IMR-90 (cell line): ENCODE data around the gene HJURP. TPM values are rescaled to one million over a fixed set of nuclear protein-coding genes. Genes with fewer than 3 reads are reported as not detected.

Source experiments
- ATAC-seq: fragments of 200-7000 bp; cut with Tn5 transposase; 2 replicates; pipeline ENCODE4 v1.9.1; 2020; ENCODE audit warnings: low read depth, mild to moderate bottlenecking, moderate library complexity
- BruUV-seq: library from RNA; stranded (reverse); fragments of 400-500 nt; replicated peaks from 2 replicates; lab custom pipeline; 2021; lab: Mats Ljungman, UMichigan
- CTCF ChIA-PET: fragments of 300-600 bp; formaldehyde crosslinking; extraction: SDS; loops from one replicate; lab custom pipeline; 2021; ENCODE audit warnings: antibody characterized with exemption; lab: Yijun Ruan, JAX
- POLR2A ChIA-PET: fragments of 300-600 bp; sonication (Branson Sonifier 250); formaldehyde crosslinking; loops from one replicate; lab custom pipeline; 2022; ENCODE audit warnings: antibody characterized with exemption; ENCODE audit not compliant: unreplicated experiment; lab: Charles Lee
- DNase-seq: peaks from one replicate; pipeline ENCODE4 v3.0.0; 2013
- H2AFZ ChIP-seq: replicated peaks from 2 replicates; pipeline ENCODE3; 2013; ENCODE audit warnings: low read length, mild to moderate bottlenecking; ENCODE audit not compliant: poor library complexity
- H2AK5ac ChIP-seq: 2 replicates; pipeline ENCODE4 v1.6.1; 2013; ENCODE audit warnings: low read depth, low read length, inconsistent platforms
- H2AK9ac ChIP-seq: replicated peaks from 2 replicates; pipeline ENCODE3; 2013; ENCODE audit warnings: mild to moderate bottlenecking, low read depth, low read length, moderate library complexity; ENCODE audit not compliant: poor library complexity
- H2BK120ac ChIP-seq: 2 replicates; pipeline ENCODE4 v1.6.1; 2013; ENCODE audit warnings: low read depth, low read length, inconsistent platforms
- H2BK15ac ChIP-seq: 3 replicates; pipeline ENCODE4 v1.6.1; 2013; ENCODE audit warnings: low read depth, low read length, inconsistent platforms
- H2BK20ac ChIP-seq: 2 replicates; pipeline ENCODE4 v1.6.1; 2013; ENCODE audit warnings: low read depth, mild to moderate bottlenecking, inconsistent platforms, low read length, moderate library complexity
- H2BK5ac ChIP-seq: 2 replicates; pipeline ENCODE4 v1.6.1; 2013; ENCODE audit warnings: mild to moderate bottlenecking, low read depth, low read length, inconsistent platforms; ENCODE audit not compliant: poor library complexity, severe bottlenecking
- H3K14ac ChIP-seq: replicated peaks from 2 replicates; pipeline ENCODE4 v1.6.1; 2013; ENCODE audit warnings: low read depth, low read length, inconsistent platforms
- H3K18ac ChIP-seq: 2 replicates; pipeline ENCODE4 v1.6.1; 2013; ENCODE audit warnings: low read depth, low read length, control low read depth
- H3K23ac ChIP-seq: 2 replicates; pipeline ENCODE4 v1.6.1; 2013; ENCODE audit warnings: low read depth, low read length, inconsistent platforms
- H3K27ac ChIP-seq: 2 replicates; pipeline ENCODE4 v1.5.1; 2013; ENCODE audit warnings: mild to moderate bottlenecking, control low read depth, low read length; ENCODE audit not compliant: insufficient read depth
- H3K27me3 ChIP-seq: 2 replicates; pipeline ENCODE4 v1.6.1; 2013; ENCODE audit warnings: low read length; ENCODE audit not compliant: control insufficient read depth, insufficient read depth
- H3K36me3 ChIP-seq: 2 replicates; pipeline ENCODE4 v1.6.1; 2013; ENCODE audit warnings: low read length, mixed read lengths; ENCODE audit not compliant: control insufficient read depth, insufficient read depth
- H3K4ac ChIP-seq: 2 replicates; pipeline ENCODE4 v1.6.1; 2013; ENCODE audit warnings: low read depth, low read length, inconsistent platforms
- H3K4me1 ChIP-seq: 2 replicates; pipeline ENCODE4 v1.6.1; 2013; ENCODE audit warnings: low read length, mixed read lengths; ENCODE audit not compliant: control insufficient read depth, insufficient read depth
- H3K4me2 ChIP-seq: 2 replicates; pipeline ENCODE4 v1.6.1; 2013; ENCODE audit warnings: low read depth, mild to moderate bottlenecking, control low read depth, low read length, moderate library complexity
- H3K4me3 ChIP-seq: 2 replicates; pipeline ENCODE4 v1.5.1; 2013; ENCODE audit warnings: low read depth, mild to moderate bottlenecking, control low read depth, low read length, moderate library complexity; ENCODE audit not compliant: insufficient read depth
- H3K56ac ChIP-seq: 2 replicates; pipeline ENCODE4 v1.6.1; 2013; ENCODE audit warnings: low read length, inconsistent platforms; ENCODE audit not compliant: insufficient read depth; ENCODE audit errors: extremely low read depth
- H3K79me1 ChIP-seq, 2 experiments: 2 replicates each; pipeline ENCODE4 v1.6.1; 2013; ENCODE audit warnings: low read length in 2 of 2, inconsistent platforms in 1 of 2, low read depth in 1 of 2
- H3K9ac ChIP-seq: 2 replicates; pipeline ENCODE4 v1.6.1; 2013; ENCODE audit warnings: low read depth, low read length, control low read depth
- H3K9me1 ChIP-seq: 2 replicates; pipeline ENCODE4 v1.6.1; 2013; ENCODE audit warnings: low read length, inconsistent platforms; ENCODE audit not compliant: insufficient read depth
- H3K9me3 ChIP-seq: 2 replicates; pipeline ENCODE4 v1.6.1; 2013; ENCODE audit warnings: low read length; ENCODE audit not compliant: control insufficient read depth, insufficient read depth
- H4K20me1 ChIP-seq: 2 replicates; pipeline ENCODE4 v1.6.1; 2013; ENCODE audit warnings: low read length, inconsistent platforms; ENCODE audit not compliant: insufficient read depth
- H4K5ac ChIP-seq: 2 replicates; pipeline ENCODE4 v1.6.1; 2013; ENCODE audit warnings: mild to moderate bottlenecking, low read depth, low read length, control low read depth
- H4K8ac ChIP-seq, 2 experiments: 2 replicates each; pipeline ENCODE4 v1.6.1; 2013; ENCODE audit warnings: low read depth in 2 of 2, low read length in 2 of 2, control low read depth in 1 of 2, inconsistent platforms in 1 of 2
- H4K91ac ChIP-seq: 2 replicates; pipeline ENCODE4 v1.6.1; 2013; ENCODE audit warnings: low read depth, low read length, inconsistent platforms; ENCODE audit not compliant: insufficient read depth
- BHLHE40 ChIP-seq: fragments of 150-350 bp; IDR thresholded peaks from 2 replicates; pipeline ENCODE4 v1.6.1; 2016; ENCODE audit warnings: mild to moderate bottlenecking, low read depth, low read length
- MAZ ChIP-seq: IDR thresholded peaks from 2 replicates; pipeline ENCODE4 v1.6.1; 2012; ENCODE audit warnings: low read depth, mild to moderate bottlenecking, low read length, improper control_type of control experiment, moderate library complexity, borderline replicate concordance
- MXI1 ChIP-seq: IDR thresholded peaks from 2 replicates; pipeline ENCODE4 v1.6.1; 2012; ENCODE audit warnings: low read depth, mild to moderate bottlenecking, low read length, moderate library complexity, borderline replicate concordance
- USF2 ChIP-seq: fragments of 150-350 bp; IDR thresholded peaks from 2 replicates; pipeline ENCODE4 v1.6.1; 2017; ENCODE audit warnings: mild to moderate bottlenecking, antibody characterized with exemption, low read length, low read depth
- WGBS, 2 experiments: methylation state at CpG; one replicate each; pipeline versions ENCODE4 v1.1.5 to v1.1.7; 2013; ENCODE audit warnings: missing lambda C conversion rate in 2 of 2; ENCODE audit not compliant: insufficient read length in 1 of 2; ENCODE audit errors: extremely low coverage in 2 of 2; 5-methylcytosine and 5-hydroxymethylcytosine counted together
- dilution Hi-C: fragments of 300-500 bp; cut with HindIII; formaldehyde crosslinking; loops from one replicate; pipeline ENCODE4 v1.14.3; 2018; ENCODE audit warnings: low sequenced_read_pairs; ENCODE audit not compliant: unreplicated experiment
- in situ Hi-C: fragments of 300-500 bp; cut with MboI; formaldehyde crosslinking; loops from 3 replicates; pipeline ENCODE4 v1.14.3; 2019; ENCODE audit warnings: low sequenced_read_pairs, inconsistent platforms, mixed read lengths
- intact Hi-C: fragments of 100-400 bp; cut with micrococcal nuclease; formaldehyde crosslinking; loops from 2 replicates; pipeline ENCODE4 v1.10.0; 2022
- polyA plus RNA-seq, 3 experiments: library from polyadenylated mRNA; depleted of rRNA; stranded (reverse); fragments of >200 nt; gene quantifications; 2 replicates each; pipeline ENCODE4 v1.2.3, GENCODE V29; 2012; ENCODE audit warnings: low replicate concordance in 1 of 3
- total RNA-seq: library from RNA; depleted of rRNA; stranded (reverse); fragments of >200 nt; gene quantifications from 2 replicates; pipeline ENCODE4 v1.2.3, GENCODE V29; 2012

Gene HJURP
- total and polyA plus RNA-seq, 2 of the 4 experiments (the other 2 are of a cell fraction): 22.6 to 26.5 TPM

DNA sequence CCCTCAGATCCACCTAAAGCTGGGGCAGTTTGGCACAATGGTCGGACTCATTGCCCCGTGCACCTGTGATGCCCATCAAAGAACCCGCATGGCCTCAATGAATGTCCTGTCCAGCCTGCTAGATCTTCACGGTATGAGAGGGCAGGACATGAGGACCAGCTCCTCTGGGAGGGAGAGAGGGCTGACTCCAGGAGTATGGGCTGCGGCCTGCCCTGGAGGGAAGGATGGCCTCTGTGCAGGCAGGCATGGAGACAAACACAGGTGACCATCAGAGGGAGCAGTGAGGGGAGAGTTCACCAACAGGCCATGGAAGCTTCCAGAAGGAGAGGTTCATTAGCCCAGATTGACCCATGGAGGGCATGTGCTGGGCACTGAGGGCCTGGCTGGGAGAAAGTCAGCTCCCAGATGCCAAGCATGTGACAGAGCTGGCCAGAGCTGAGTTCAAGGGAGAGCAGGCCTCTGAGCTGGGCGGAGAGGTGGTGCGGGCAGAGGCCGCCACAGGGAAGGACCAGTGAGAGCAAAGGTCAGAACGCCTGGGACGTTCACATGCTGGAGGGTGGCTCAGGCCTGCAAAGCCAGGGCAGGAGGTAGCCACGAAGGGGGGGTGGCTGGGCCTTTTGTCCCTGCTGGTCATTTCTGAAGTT is 36.2 kb downstream of the HJURP start:
- Histone ChIP-seq H3K27me3 (peaks cover 7% of the 10 kb centered on the region; the same call in 1 of the 2 replicates), H3K9me1 (no peaks in the 10 kb centered on the region), H4K20me1 (no peaks in the 10 kb centered on the region), H3K56ac (no peak overlapping the region), H3K4ac (no peak overlapping the region), H4K91ac (no peak overlapping the region), H3K9me3 (no peaks in the 10 kb centered on the region), H2BK5ac (no peak overlapping the region), H2AK5ac (no peak overlapping the region), H2AK9ac (no peak overlapping the region), H2BK20ac (no peak overlapping the region), H3K18ac (no peak overlapping the region), H3K27ac (no peak overlapping the region), H2BK120ac (no peak overlapping the region), H3K4me1 (no peaks in the 10 kb centered on the region), H3K23ac (no peak overlapping the region), H3K4me3 (no peak overlapping the region), H3K14ac (no peak overlapping the region), H4K5ac (no peak overlapping the region), H3K79me1 (no peaks in the 10 kb centered on the region), H2BK15ac (no peak overlapping the region), H3K9ac (no peak overlapping the region), H3K4me2 (no peak overlapping the region), H3K36me3 (no peaks in the 10 kb centered on the region), H2AFZ (peak overlapping the region; percentile 38), H4K8ac (no peak overlapping the region)
- 81% methylated on average over 5 of the region's 11 CpGs; no CpG with 5 or more reads in 1 of the 2 experiments for WGBS, 2 experiments
- 0 out of 2 replicates have a peak, but pooled peaks have one; percentile 17 for ATAC-seq
- ChIA-PET CTCF (no interaction called here), POLR2A (no interaction called here)
- no TSS peak for BruUV-seq
- dilution Hi-C loops: no loop called here
- in situ Hi-C loops: no loop called here
- DNase-seq: no peak
- intact Hi-C loops: no loop called here
- TF ChIP-seq USF2: no peak
- no peak for TF ChIP-seq BHLHE40
- TF ChIP-seq MXI1: no peak
- no peak for TF ChIP-seq MAZ
